Neutrophil (primary cell): ENCODE results near the gene BCL11A.

ENCODE experiments used
- H3K27ac ChIP-seq: fragments of 200-600 bp; sonication (generic); 2 replicates; pipeline ENCODE4 v1.5.1; 2016; ENCODE audit warnings: mild to moderate bottlenecking, moderate library complexity
- H3K27me3 ChIP-seq: fragments of 200-600 bp; sonication (generic); 2 replicates; pipeline ENCODE4 v1.6.0; 2016; ENCODE audit warnings: mild to moderate bottlenecking
- H3K36me3 ChIP-seq: fragments of 200-600 bp; sonication (generic); 2 replicates; pipeline ENCODE4 v1.5.1; 2017
- H3K4me1 ChIP-seq, 2 experiments: fragments of 200-600 bp in 1 of 2; sonication (generic) in 1 of 2; 1 replicate in 1 of 2; 2 replicates in 1 of 2; pipeline versions ENCODE4 v1.5.1 to v1.6.1; 2013 to 2016; ENCODE audit warnings: low read depth in 1 of 2, low read length in 1 of 2, mild to moderate bottlenecking in 1 of 2, moderate library complexity in 1 of 2; ENCODE audit not compliant: control insufficient read depth in 1 of 2, insufficient read depth in 1 of 2
- H3K4me3 ChIP-seq, 2 experiments: fragments of 200-600 bp in 1 of 2; sonication (generic) in 1 of 2; 1 replicate in 1 of 2; 2 replicates in 1 of 2; pipeline ENCODE4 v1.5.1; 2013 to 2016; ENCODE audit warnings: low read depth in 1 of 2, low read length in 1 of 2, mild to moderate bottlenecking in 1 of 2, moderate library complexity in 1 of 2
- H3K9me3 ChIP-seq: fragments of 200-600 bp; sonication (generic); 2 replicates; pipeline ENCODE4 v1.5.1; 2016
- CTCF ChIP-seq: fragments of 200-600 bp; sonication (generic); IDR thresholded peaks from 2 replicates; pipeline ENCODE4 v1.5.1; 2016; ENCODE audit warnings: antibody characterized with exemption

The BCL11A gene

DNA sequence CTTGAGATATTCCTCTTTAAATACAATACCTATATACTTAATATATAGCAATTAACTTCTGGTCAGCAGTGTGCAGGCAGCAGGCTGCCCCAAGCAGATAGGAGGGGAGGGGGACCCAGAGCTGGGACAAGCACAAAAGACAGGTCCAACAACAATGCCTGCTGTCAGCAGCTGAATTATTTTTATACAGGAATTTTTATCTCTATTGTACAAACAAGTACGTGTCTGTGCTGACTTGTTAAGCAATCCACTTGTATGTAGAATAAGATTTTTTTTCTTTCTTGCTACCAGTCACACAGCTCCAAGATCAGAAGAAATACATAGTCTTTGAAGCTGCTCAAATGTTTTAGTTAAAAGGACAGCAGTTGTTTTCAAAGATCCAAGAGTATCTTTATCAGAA lies 16.7 kb downstream of the BCL11A start:
- H3K27ac ChIP-seq, result no peak overlapping the region
- no peaks in the 10 kb centered on the region for H3K9me3 ChIP-seq
- no peak for TF ChIP-seq CTCF
- no peaks in the 10 kb centered on the region for H3K27me3 ChIP-seq
- H3K4me3 ChIP-seq, result no peak overlapping the region
- peaks cover 13 to 19% of the 10 kb centered on the region in 2 experiments for H3K4me1 ChIP-seq
- H3K36me3 ChIP-seq, result no peaks in the 10 kb centered on the region

DNA sequence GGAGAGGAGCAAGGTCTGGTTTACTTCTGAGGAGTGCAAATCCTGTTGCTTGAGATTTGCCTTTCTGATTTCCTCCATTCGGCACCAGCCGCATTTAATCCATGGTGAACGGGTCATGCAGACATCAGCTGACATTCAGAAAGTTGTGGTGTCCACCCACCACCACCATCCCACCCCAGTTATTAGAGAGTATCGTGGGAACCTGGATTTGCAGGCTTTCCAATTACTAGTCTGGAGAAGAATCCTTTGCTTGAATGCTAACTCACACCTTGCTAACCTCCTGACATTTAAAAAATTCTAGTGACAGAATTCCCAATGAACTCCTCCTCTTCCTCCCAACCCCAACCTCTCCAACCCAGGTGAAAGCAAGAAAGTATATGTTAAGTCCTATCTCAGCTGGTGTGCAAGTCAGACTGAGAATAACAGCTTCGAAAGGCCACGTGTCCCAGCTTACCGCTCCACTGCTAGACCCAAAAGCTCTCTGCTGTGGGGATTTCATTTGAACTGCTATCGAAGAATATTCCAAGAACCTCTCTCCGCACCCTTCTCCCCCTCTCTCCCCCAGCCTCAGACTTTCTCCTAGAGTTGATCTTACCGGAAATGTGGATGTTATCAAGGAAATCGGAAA lies 17.7 kb downstream of the BCL11A start:
- Histone ChIP-seq H3K4me3 (no peak overlapping the region), H3K27ac (no peak overlapping the region), H3K27me3 (no peaks in the 10 kb centered on the region), H3K36me3 (no peaks in the 10 kb centered on the region), H3K9me3 (no peaks in the 10 kb centered on the region), H3K4me1 (peaks cover 18 to 23% of the 10 kb centered on the region in 2 experiments)
- TF ChIP-seq CTCF, result no peak

DNA sequence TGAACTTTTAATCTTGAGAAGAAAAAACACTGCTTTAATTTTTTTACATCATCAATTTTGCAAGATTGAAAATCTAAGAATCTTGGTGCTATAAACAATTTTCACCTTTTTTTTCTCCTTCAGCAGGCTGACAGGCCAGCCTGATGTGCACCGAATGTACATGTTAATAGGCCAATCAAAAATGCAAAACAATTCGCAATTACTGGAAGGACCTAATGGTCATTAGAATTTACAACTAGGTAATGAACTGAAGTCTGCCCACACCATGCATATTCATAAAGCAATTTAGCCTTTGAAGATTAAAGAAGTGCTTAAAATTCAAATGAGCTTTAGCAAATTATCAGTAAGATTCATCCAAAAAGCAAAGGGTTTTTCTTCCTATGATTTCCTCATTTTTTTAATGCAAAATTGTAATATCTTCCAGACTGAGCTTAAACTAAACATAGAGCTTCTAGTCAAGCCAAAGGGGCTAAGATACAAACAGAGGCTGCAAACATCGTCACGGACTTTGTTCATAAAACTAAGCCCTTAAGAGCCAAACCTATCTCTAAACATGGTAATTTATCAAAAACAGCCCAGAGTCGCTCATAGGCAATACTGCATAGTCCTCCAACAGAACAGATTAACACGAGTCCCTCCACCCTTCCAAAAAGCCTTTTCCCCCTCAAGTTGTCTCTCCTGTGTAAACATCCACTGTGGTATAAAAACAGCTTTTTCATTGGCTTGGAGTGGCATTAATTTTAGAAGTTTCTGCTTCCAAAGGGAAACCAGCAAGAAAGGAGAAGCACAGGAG lies 18.4 kb downstream of the BCL11A start:
- Histone ChIP-seq H3K9me3 (no peaks in the 10 kb centered on the region), H3K4me3 (no peak overlapping the region), H3K4me1 (peaks cover 23 to 25% of the 10 kb centered on the region in 2 experiments), H3K27me3 (no peaks in the 10 kb centered on the region), H3K27ac (peak overlapping the region; percentile 45), H3K36me3 (no peaks in the 10 kb centered on the region)
- no peak for TF ChIP-seq CTCF

GRCh38 chr2:60534052-60534685 lies 19.3 kb downstream of the BCL11A start:
- H3K27me3 ChIP-seq, result no peaks in the 10 kb centered on the region

More at GRCh38 chr2:60534052-60534685, 19.3 kb downstream of the BCL11A start:
- Histone ChIP-seq H3K27ac (peak overlapping the region; percentile 45), H3K4me1 (peaks cover 31 to 34% of the 10 kb centered on the region in 2 experiments), H3K36me3 (no peaks in the 10 kb centered on the region), H3K4me3 (no peak overlapping the region), H3K9me3 (no peaks in the 10 kb centered on the region)
- TF ChIP-seq CTCF, result no peak
